ENCODE measurements around the gene KAZN. TPM values are rescaled to one million over a fixed set of nuclear protein-coding genes. Genes with fewer than 3 reads are reported as not detected.

The KAZN gene
- polyA plus RNA-seq, 1 donor (not counting 4 experiments of a cell fraction or from before 2014, with no cell fraction given) = 5.9 TPM

DNA sequence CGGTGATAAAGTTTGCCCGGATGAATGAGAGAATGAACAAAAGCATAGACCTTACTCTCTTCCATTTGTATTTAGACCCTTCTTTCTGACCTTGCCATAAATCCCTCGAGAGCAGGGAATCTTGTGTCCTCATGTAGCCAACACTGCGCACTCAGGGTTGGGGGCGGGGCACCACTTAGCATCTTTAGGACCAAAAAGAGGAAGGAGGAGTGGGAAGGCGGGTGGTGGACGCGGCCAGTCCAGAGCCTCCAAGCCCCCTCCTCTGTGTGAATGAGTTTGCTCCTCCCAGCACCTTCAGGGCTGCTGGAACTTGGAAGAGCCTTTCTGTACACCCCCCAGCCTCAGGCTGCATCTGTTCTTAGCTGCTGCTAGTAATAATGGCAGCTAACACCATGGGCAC lies 413.2 kb downstream of the KAZN start:
- Histone ChIP-seq H3K79me2 (ENCODE audit: control insufficient read depth, insufficient read depth, low read length) (peaks cover 2% of the 10 kb centered on the region), H3K4me1 (ENCODE audit: control insufficient read depth, extremely low read depth, insufficient read depth, low read length) (no peaks in the 10 kb centered on the region), H3K27ac (ENCODE audit: control insufficient read depth, insufficient read depth, low read length) (no peak overlapping the region), H3K9me1 (ENCODE audit: control insufficient read depth, extremely low read depth, insufficient read depth, low read length) (no peaks in the 10 kb centered on the region), H3K4me3 (ENCODE audit: control insufficient read depth in 2 of 3, extremely low read depth in 1 of 3, insufficient read depth in 2 of 3, low read depth in 1 of 3, low read length in 3 of 3) (no peak overlapping the region), H3K4me2 (ENCODE audit: control insufficient read depth, extremely low read depth, insufficient read depth, low read depth, low read length) (no peak overlapping the region), H2AFZ (ENCODE audit: control insufficient read depth, low read length) (no peak overlapping the region), H3K36me3 (ENCODE audit: control insufficient read depth in 2 of 2, extremely low read depth in 1 of 2, insufficient read depth in 2 of 2, low read length in 2 of 2) (peaks cover 0 to 8% of the 10 kb centered on the region in 2 experiments), H3K9ac (ENCODE audit: control insufficient read depth, extremely low read depth, insufficient read depth, low read length) (no peak overlapping the region), H4K20me1 (ENCODE audit: control insufficient read depth, extremely low read depth, insufficient read depth, low read length) (peaks cover 3% of the 10 kb centered on the region), H3K9me3 (ENCODE audit: control insufficient read depth, low read depth, low read length) (no peaks in the 10 kb centered on the region), H3K27me3 (ENCODE audit: control insufficient read depth, extremely low read depth, insufficient read depth, low read length) (no peaks in the 10 kb centered on the region)
- DNase-seq (ENCODE audit: low read depth, low spot score) (no peak), FAIRE-seq (no peak)
- dilution Hi-C loops (cut with MboI; ENCODE audit: extremely low pct_ligation_motif_present, low sequenced_read_pairs) = no loop called here
- TF ChIP-seq EZH2 (IDR thresholded peaks at IDR 0.05; ENCODE audit: low read length) (no peak), CTCF (optimal IDR thresholded peaks at IDR 0.05 in 1 of 3, IDR thresholded peaks at IDR 0.05 in 1 of 3, conservative IDR thresholded peaks at IDR 0.05 in 1 of 3; ENCODE audit: extremely low read depth in 1 of 3, insufficient read depth in 2 of 3, low read length in 3 of 3) (no peak)

GRCh38 chr1:15012822-15013221 lies 414.3 kb downstream of the KAZN start:
- Histone ChIP-seq H3K79me2 (ENCODE audit: control insufficient read depth, insufficient read depth, low read length) (no peaks in the 10 kb centered on the region), H3K4me2 (ENCODE audit: control insufficient read depth, extremely low read depth, insufficient read depth, low read depth, low read length) (no peak overlapping the region), H3K4me1 (ENCODE audit: control insufficient read depth, extremely low read depth, insufficient read depth, low read length) (no peaks in the 10 kb centered on the region), H3K27me3 (ENCODE audit: control insufficient read depth, extremely low read depth, insufficient read depth, low read length) (no peaks in the 10 kb centered on the region), H3K9me1 (ENCODE audit: control insufficient read depth, extremely low read depth, insufficient read depth, low read length) (no peaks in the 10 kb centered on the region), H3K27ac (ENCODE audit: control insufficient read depth, insufficient read depth, low read length) (no peak overlapping the region), H2AFZ (ENCODE audit: control insufficient read depth, low read length) (no peak overlapping the region), H3K9ac (ENCODE audit: control insufficient read depth, extremely low read depth, insufficient read depth, low read length) (no peak overlapping the region), H3K4me3 (ENCODE audit: control insufficient read depth in 2 of 3, extremely low read depth in 1 of 3, insufficient read depth in 2 of 3, low read depth in 1 of 3, low read length in 3 of 3) (no peak overlapping the region), H3K36me3 (ENCODE audit: control insufficient read depth in 2 of 2, extremely low read depth in 1 of 2, insufficient read depth in 2 of 2, low read length in 2 of 2) (peaks cover 0 to 8% of the 10 kb centered on the region in 2 experiments), H3K9me3 (ENCODE audit: control insufficient read depth, low read depth, low read length) (no peaks in the 10 kb centered on the region), H4K20me1 (ENCODE audit: control insufficient read depth, extremely low read depth, insufficient read depth, low read length) (peaks cover 3% of the 10 kb centered on the region)
- FAIRE-seq = no peak
- dilution Hi-C loops (cut with MboI; ENCODE audit: extremely low pct_ligation_motif_present, low sequenced_read_pairs) = no loop called here
- DNase-seq (ENCODE audit: low read depth, low spot score) = no peak
- TF ChIP-seq CTCF (optimal IDR thresholded peaks at IDR 0.05 in 1 of 3, IDR thresholded peaks at IDR 0.05 in 1 of 3, conservative IDR thresholded peaks at IDR 0.05 in 1 of 3; ENCODE audit: extremely low read depth in 1 of 3, insufficient read depth in 2 of 3, low read length in 3 of 3) = no peak
- TF ChIP-seq EZH2 (IDR thresholded peaks at IDR 0.05; ENCODE audit: low read length) = no peak
